ENCODE data around the gene CACNA1B. TPM values are rescaled to one million over a fixed set of nuclear protein-coding genes. Genes with fewer than 3 reads are reported as not detected.

Gene CACNA1B
- total RNA-seq, 1 experiment from 2014 or later = 1.7 TPM

- TF ChIP-seq, protein P1, sequence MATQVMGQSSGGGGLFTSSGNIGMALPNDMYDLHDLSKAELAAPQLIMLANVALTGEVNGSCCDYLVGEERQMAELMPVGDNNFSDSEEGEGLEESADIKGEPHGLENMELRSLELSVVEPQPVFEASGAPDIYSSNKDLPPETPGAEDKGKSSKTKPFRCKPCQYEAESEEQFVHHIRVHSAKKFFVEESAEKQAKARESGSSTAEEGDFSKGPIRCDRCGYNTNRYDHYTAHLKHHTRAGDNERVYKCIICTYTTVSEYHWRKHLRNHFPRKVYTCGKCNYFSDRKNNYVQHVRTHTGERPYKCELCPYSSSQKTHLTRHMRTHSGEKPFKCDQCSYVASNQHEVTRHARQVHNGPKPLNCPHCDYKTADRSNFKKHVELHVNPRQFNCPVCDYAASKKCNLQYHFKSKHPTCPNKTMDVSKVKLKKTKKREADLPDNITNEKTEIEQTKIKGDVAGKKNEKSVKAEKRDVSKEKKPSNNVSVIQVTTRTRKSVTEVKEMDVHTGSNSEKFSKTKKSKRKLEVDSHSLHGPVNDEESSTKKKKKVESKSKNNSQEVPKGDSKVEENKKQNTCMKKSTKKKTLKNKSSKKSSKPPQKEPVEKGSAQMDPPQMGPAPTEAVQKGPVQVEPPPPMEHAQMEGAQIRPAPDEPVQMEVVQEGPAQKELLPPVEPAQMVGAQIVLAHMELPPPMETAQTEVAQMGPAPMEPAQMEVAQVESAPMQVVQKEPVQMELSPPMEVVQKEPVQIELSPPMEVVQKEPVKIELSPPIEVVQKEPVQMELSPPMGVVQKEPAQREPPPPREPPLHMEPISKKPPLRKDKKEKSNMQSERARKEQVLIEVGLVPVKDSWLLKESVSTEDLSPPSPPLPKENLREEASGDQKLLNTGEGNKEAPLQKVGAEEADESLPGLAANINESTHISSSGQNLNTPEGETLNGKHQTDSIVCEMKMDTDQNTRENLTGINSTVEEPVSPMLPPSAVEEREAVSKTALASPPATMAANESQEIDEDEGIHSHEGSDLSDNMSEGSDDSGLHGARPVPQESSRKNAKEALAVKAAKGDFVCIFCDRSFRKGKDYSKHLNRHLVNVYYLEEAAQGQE (IDR thresholded peaks at IDR 0.05; ENCODE audit: low read depth) = no peak
- TF ChIP-seq RAD21 (IDR thresholded peaks at IDR 0.05; ENCODE audit: low read depth) = no peak
- TF ChIP-seq, protein P2, sequence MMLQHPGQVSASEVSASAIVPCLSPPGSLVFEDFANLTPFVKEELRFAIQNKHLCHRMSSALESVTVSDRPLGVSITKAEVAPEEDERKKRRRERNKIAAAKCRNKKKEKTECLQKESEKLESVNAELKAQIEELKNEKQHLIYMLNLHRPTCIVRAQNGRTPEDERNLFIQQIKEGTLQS (IDR thresholded peaks at IDR 0.05) = no peak
- TF ChIP-seq, protein P3, sequence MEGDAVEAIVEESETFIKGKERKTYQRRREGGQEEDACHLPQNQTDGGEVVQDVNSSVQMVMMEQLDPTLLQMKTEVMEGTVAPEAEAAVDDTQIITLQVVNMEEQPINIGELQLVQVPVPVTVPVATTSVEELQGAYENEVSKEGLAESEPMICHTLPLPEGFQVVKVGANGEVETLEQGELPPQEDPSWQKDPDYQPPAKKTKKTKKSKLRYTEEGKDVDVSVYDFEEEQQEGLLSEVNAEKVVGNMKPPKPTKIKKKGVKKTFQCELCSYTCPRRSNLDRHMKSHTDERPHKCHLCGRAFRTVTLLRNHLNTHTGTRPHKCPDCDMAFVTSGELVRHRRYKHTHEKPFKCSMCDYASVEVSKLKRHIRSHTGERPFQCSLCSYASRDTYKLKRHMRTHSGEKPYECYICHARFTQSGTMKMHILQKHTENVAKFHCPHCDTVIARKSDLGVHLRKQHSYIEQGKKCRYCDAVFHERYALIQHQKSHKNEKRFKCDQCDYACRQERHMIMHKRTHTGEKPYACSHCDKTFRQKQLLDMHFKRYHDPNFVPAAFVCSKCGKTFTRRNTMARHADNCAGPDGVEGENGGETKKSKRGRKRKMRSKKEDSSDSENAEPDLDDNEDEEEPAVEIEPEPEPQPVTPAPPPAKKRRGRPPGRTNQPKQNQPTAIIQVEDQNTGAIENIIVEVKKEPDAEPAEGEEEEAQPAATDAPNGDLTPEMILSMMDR (IDR thresholded peaks at IDR 0.05 in 2 of 3, conservative IDR thresholded peaks at IDR 0.05 in 1 of 3; ENCODE audit: borderline replicate concordance in 1 of 3, insufficient read depth in 1 of 3, low read depth in 2 of 3, low read length in 2 of 3) = no peak
- no peak for TF ChIP-seq POLR2A (IDR thresholded peaks at IDR 0.05; ENCODE audit: borderline replicate concordance, extremely low read depth, insufficient read depth, insufficient read length)
Observed at GRCh38 chr9:137843355-137843754, 34.2 kb upstream of the CACNA1B start (continued).

- no peak for DNase-seq (ENCODE audit: low read depth, low spot score)
- ATAC-seq = no peak
- ChIA-PET CTCF (no interaction called here), POLR2A (no interaction called here), RAD21 (ENCODE audit: low non-redundant PET in 1 of 2, low total read pairs in 2 of 2, uncharacterized antibody in 2 of 2, unreplicated experiment in 2 of 2) (no interaction called here)
- Histone ChIP-seq H3K9me2 (ENCODE audit: insufficient read depth) (no peaks in the 10 kb centered on the region), H3K27me3 (ENCODE audit: insufficient read depth, low read length) (no peaks in the 10 kb centered on the region), H3K4me1 (ENCODE audit: control insufficient read depth in 1 of 2, insufficient read depth in 2 of 2, low read length in 2 of 2) (no peaks in the 10 kb centered on the region), H2AFZ (ENCODE audit: low read depth, low read length, poor library complexity, severe bottlenecking) (no peak overlapping the region), H3K27ac (ENCODE audit: low read depth, low read length) (no peak overlapping the region), H3K9me3 (ENCODE audit: control insufficient read depth in 1 of 2, insufficient read depth in 1 of 2, low read depth in 1 of 2, low read length in 2 of 2) (peaks cover 0 to 4% of the 10 kb centered on the region in 2 experiments; a peak in 1 of 4 replicates), H4K20me1 (ENCODE audit: insufficient read depth) (no peaks in the 10 kb centered on the region), H3K79me2 (ENCODE audit: insufficient read depth, low read length) (no peaks in the 10 kb centered on the region), H3K36me3 (ENCODE audit: control insufficient read depth in 1 of 2, insufficient read depth in 2 of 2, low read length in 2 of 2) (no peaks in the 10 kb centered on the region), H3K9ac (ENCODE audit: low read length) (no peak overlapping the region), H3K4me2 (ENCODE audit: low read length) (no peak overlapping the region), H3K4me3 (replicated peaks in 1 of 2; ENCODE audit: low read depth in 1 of 2, low read length in 2 of 2) (no peak overlapping the region)
- BruUV-seq (replicated peaks) = no TSS peak
- intact Hi-C loops (cut with micrococcal nuclease) = no loop called here
- TF ChIP-seq TCF7L2 (IDR thresholded peaks at IDR 0.05; ENCODE audit: borderline replicate concordance, extremely low read depth, insufficient read depth, insufficient read length) = no peak
- no peak for TF ChIP-seq YY1 (IDR thresholded peaks at IDR 0.05; ENCODE audit: extremely low read depth, insufficient replicate concordance, low read depth, low read length)
- no peak for TF ChIP-seq FOSL1 (IDR thresholded peaks at IDR 0.05; ENCODE audit: low read depth)
Observed at GRCh38 chr9:137851516-137852267, 25.9 kb upstream of the CACNA1B start.
